A673 (cell line): Measurements from ENCODE around the gene LRRC55.

Source experiments
- CTCF ChIP-seq: fragments of 300-800, 200-600 bp; sonication (generic); conservative IDR thresholded peaks from 2 replicates; pipeline ENCODE4 v1.5.1; 2017; ENCODE audit warnings: low read depth, mild to moderate bottlenecking, antibody characterized with exemption, low read length, moderate library complexity, mixed read lengths
- EZH2 ChIP-seq: fragments of 200-600 bp; sonication (generic); IDR thresholded peaks from 2 replicates; pipeline ENCODE4 v1.6.1; 2017; ENCODE audit warnings: borderline replicate concordance, low read depth, mild to moderate bottlenecking, mixed read lengths, antibody characterized with exemption, low read length; ENCODE audit not compliant: poor library complexity, severe bottlenecking

GRCh38 chr11:57196596-57196995, 14.8 kb downstream of the LRRC55 start:
- TF ChIP-seq EZH2 (no peak), CTCF (no peak)
